GM06990 (cell line): Measurements from ENCODE around the gene RCAN1.

Experiments
- DNase-seq: peaks from one replicate; pipeline ENCODE4 v3.0.0-alpha.2; 2011; ENCODE audit not compliant: insufficient read length; ENCODE audit errors: extremely low read depth
- H3K27me3 ChIP-seq: replicated peaks from 2 replicates; pipeline ENCODE4 v1.6.0; 2011; ENCODE audit warnings: low read length; ENCODE audit not compliant: control insufficient read depth, insufficient read depth
- H3K36me3 ChIP-seq: 2 replicates; pipeline ENCODE4 v1.5.1; 2011; ENCODE audit warnings: low read length; ENCODE audit not compliant: control insufficient read depth, insufficient read depth
- H3K4me3 ChIP-seq: replicated peaks from 2 replicates; pipeline ENCODE4 v1.5.1; 2011; ENCODE audit warnings: low read depth, mild to moderate bottlenecking, control low read depth, low read length
- TF ChIP-seq, protein P1 (sequence below): IDR thresholded peaks from 2 replicates; pipeline ENCODE4 v1.5.1; 2011; ENCODE audit warnings: low read length, control low read depth, mild to moderate bottlenecking, inconsistent platforms; ENCODE audit not compliant: insufficient read depth, poor library complexity, severe bottlenecking

Gene RCAN1

DNA sequence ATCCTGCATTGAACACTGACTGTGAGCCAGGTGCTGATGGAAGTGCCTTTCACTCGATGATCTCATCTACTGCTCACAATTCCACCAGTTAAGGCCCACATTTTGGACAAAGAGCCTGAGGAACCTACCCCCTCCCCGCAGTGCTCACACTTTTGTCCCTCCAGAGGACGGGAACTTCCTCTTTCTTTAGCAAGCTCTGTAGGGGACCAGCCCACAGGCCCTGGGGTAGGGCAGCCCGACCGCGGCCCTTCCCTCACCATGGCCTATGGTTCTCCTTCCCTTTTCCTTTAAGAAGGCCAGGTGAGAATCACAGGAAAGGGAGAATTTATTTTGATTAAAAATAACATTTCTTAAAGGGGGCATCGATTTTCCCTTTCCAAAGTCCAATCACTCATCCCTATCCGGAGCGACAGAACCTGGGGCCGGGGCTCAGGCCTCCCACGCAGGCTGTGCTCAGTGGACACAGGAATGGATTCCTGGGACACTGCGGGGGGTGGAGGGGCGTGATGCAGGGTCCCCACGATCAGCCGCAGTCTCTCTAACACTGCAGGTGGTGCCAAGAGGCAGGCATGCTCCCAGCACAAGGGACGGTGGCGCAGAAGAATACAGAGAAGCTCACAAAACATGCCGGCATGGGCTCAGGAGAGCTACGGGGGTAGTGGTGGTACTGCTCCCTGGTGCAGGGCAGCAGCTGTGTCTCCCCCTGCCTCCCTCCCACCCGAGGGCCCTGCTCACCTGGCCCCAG, 94.0 kb downstream of the RCAN1 start:
- Histone ChIP-seq H3K36me3 (no peaks in the 10 kb centered on the region; the same call in 1 of the 2 replicates), H3K4me3 (no peak overlapping the region), H3K27me3 (no peaks in the 10 kb centered on the region)
- no peak for DNase-seq
- TF ChIP-seq, protein P1, sequence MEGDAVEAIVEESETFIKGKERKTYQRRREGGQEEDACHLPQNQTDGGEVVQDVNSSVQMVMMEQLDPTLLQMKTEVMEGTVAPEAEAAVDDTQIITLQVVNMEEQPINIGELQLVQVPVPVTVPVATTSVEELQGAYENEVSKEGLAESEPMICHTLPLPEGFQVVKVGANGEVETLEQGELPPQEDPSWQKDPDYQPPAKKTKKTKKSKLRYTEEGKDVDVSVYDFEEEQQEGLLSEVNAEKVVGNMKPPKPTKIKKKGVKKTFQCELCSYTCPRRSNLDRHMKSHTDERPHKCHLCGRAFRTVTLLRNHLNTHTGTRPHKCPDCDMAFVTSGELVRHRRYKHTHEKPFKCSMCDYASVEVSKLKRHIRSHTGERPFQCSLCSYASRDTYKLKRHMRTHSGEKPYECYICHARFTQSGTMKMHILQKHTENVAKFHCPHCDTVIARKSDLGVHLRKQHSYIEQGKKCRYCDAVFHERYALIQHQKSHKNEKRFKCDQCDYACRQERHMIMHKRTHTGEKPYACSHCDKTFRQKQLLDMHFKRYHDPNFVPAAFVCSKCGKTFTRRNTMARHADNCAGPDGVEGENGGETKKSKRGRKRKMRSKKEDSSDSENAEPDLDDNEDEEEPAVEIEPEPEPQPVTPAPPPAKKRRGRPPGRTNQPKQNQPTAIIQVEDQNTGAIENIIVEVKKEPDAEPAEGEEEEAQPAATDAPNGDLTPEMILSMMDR = no peak

DNA sequence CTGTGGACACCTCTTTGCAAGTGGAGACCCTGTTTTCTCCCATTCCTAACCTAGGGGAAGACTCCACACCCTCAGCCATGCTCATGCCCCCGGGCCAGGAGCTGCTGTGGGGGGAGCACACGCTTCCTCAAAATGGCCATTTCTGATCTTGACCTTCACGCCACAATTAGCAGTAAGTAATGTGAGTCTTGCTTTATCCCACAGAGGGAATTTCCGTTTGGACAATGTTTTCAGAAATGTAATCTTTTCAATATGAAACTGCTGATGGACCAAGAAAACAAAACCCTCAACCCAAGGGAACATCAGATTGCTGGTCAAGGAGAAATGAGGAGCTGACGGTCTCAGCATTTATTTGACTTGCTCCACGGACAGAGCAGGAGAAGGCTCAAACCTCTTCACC, 94.6 kb downstream of the RCAN1 start:
- TF ChIP-seq, protein P1 = no peak
- no peaks in the 10 kb centered on the region for H3K27me3 ChIP-seq
- H3K4me3 ChIP-seq = no peak overlapping the region
- H3K36me3 ChIP-seq = no peaks in the 10 kb centered on the region; the same call in 1 of the 2 replicates
- DNase-seq = no peak

DNA sequence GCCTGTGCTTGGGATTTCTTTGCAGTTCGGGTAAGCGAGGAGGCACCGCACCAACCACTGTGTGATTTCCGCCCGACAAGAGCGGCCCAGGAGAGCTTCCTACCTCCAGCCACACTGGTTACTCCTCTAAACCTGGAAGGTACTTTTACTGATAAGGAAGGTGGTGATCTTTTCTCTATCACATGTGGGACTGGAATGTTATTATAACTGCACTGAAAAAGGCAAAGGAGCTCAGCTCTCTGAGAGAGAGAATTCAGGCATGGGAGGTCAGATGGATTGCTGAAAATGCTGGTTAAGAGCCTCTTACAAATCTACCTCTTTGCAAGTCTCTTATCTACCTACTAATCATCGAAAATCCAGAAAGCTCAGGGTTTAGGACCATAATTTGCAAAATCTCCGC, 95.2 kb downstream of the RCAN1 start:
- Histone ChIP-seq H3K27me3 (no peaks in the 10 kb centered on the region), H3K36me3 (no peaks in the 10 kb centered on the region; the same call in 1 of the 2 replicates), H3K4me3 (no peak overlapping the region)
- TF ChIP-seq, protein P1 = no peak
- no peak for DNase-seq

DNA sequence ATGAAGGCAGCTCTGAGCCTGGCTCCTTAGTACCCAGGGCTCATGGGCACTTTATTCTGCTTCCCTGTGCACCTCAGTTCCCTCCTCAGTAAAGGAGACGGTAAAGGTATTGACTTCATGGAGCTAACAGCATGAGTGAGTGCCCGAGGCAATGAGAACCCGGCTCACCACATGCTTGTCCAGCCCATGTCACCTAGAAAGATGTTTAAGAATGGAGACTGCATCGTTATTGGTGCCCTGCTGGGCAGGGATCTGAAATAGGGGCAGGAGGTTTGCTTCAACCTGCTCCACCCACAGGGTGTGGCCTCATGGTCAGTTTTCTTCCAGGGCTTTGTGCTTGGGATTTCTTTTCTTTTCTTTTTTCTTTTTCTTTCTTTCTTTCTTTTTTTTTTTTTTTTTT, 95.9 kb downstream of the RCAN1 start:
- no peak for DNase-seq
- H3K36me3 ChIP-seq = no peaks in the 10 kb centered on the region; the same call in 1 of the 2 replicates
- no peak overlapping the region for H3K4me3 ChIP-seq
- H3K27me3 ChIP-seq = no peaks in the 10 kb centered on the region
- TF ChIP-seq, protein P1 = no peak

DNA sequence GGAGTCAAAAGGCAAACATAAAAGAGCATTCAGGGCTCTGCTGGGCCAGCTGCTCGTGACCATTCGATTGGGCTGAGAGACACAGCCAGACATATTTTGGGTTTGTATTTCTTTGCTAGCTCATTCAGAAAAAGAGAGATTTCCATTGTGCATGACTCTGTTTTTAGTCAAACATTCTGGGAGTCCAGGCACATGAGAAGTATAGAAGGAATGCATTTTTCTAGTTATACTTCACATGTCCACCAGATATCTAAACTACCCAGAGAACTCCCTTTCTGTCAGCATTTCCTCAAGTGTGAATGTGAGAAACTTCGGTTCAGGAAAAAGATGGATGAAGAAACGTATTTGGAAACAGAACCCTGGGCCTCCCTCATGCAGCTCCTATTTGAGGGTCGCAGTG, 96.6 kb downstream of the RCAN1 start:
- TF ChIP-seq, protein P1 = no peak
- Histone ChIP-seq H3K27me3 (no peaks in the 10 kb centered on the region), H3K36me3 (no peaks in the 10 kb centered on the region; the same call in 1 of the 2 replicates), H3K4me3 (no peak overlapping the region)
- no peak for DNase-seq
